A549 (cell line): ENCODE measurements around the gene RAB10.

Source experiments
- CHD4 ChIP-seq: fragments of 200-600 bp; sonication (generic); IDR thresholded peaks from 2 replicates; pipeline ENCODE4 v1.6.1; 2016; ENCODE audit warnings: antibody characterized with exemption, mild to moderate bottlenecking, borderline replicate concordance
- ZSCAN20 ChIP-seq: fragments of 250-450 bp; sonication (Bioruptor Pico); IDR thresholded peaks from 2 replicates; pipeline ENCODE4 v1.8.0; 2022; ENCODE audit warnings: mild to moderate bottlenecking, moderate library complexity
- TF ChIP-seq, protein P1 (sequence below): fragments of >200 bp; sonication (Bioruptor Twin); formaldehyde crosslinking; IDR thresholded peaks from 3 replicates; pipeline ENCODE4 v1.5.1; 2016
- TF ChIP-seq, protein P2 (sequence below): fragments of 200-600 bp; sonication (generic); IDR thresholded peaks from 2 replicates; pipeline ENCODE4 v1.6.1; 2016; ENCODE audit warnings: antibody characterized with exemption, mild to moderate bottlenecking, moderate library complexity

DNA sequence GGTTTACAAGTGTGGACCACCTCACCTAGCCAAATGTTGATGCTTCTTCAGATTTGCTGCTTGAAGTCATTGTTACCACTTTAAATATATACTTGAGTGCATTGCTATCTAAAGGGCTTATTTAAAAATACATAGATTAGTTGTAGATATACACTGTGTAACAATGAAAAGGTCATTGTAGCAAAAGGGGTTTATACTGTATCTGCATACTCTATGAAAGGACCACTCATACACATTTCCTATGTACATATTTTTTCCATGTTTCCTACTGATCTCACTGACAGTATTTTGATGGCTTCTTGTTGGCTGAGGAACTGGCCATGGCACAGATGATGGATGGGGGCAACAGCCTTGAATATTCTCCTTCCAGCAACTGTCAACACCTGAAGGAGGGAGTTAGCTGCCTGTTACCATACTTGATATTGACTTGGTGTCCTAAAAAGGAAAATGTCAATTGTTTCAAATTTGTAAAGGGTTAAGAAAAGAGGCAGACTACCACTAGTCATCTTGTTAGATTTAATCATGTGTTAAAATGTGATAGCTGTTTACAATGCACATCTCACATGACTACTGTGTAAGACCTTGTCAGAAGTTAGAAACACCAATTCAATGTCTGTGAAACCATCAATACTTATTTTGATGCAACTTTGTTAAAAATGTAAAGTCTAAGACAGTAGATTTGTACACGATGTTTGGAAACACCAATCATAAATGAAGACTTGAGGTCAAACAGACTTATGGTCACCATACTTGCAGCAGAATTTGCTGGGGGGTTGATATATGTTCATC is 33.5 kb downstream of the RAB10 start:
- TF ChIP-seq, protein P1, sequence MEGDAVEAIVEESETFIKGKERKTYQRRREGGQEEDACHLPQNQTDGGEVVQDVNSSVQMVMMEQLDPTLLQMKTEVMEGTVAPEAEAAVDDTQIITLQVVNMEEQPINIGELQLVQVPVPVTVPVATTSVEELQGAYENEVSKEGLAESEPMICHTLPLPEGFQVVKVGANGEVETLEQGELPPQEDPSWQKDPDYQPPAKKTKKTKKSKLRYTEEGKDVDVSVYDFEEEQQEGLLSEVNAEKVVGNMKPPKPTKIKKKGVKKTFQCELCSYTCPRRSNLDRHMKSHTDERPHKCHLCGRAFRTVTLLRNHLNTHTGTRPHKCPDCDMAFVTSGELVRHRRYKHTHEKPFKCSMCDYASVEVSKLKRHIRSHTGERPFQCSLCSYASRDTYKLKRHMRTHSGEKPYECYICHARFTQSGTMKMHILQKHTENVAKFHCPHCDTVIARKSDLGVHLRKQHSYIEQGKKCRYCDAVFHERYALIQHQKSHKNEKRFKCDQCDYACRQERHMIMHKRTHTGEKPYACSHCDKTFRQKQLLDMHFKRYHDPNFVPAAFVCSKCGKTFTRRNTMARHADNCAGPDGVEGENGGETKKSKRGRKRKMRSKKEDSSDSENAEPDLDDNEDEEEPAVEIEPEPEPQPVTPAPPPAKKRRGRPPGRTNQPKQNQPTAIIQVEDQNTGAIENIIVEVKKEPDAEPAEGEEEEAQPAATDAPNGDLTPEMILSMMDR = no peak
- TF ChIP-seq ZSCAN20 (CRISPR knock-in tag) (no peak), CHD4 (no peak)
- TF ChIP-seq, protein P2, sequence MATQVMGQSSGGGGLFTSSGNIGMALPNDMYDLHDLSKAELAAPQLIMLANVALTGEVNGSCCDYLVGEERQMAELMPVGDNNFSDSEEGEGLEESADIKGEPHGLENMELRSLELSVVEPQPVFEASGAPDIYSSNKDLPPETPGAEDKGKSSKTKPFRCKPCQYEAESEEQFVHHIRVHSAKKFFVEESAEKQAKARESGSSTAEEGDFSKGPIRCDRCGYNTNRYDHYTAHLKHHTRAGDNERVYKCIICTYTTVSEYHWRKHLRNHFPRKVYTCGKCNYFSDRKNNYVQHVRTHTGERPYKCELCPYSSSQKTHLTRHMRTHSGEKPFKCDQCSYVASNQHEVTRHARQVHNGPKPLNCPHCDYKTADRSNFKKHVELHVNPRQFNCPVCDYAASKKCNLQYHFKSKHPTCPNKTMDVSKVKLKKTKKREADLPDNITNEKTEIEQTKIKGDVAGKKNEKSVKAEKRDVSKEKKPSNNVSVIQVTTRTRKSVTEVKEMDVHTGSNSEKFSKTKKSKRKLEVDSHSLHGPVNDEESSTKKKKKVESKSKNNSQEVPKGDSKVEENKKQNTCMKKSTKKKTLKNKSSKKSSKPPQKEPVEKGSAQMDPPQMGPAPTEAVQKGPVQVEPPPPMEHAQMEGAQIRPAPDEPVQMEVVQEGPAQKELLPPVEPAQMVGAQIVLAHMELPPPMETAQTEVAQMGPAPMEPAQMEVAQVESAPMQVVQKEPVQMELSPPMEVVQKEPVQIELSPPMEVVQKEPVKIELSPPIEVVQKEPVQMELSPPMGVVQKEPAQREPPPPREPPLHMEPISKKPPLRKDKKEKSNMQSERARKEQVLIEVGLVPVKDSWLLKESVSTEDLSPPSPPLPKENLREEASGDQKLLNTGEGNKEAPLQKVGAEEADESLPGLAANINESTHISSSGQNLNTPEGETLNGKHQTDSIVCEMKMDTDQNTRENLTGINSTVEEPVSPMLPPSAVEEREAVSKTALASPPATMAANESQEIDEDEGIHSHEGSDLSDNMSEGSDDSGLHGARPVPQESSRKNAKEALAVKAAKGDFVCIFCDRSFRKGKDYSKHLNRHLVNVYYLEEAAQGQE = no peak
